Hepatic stellate cell (primary cell): ENCODE results near the gene HSDL1.

Source experiments
- DNase-seq: peaks from one replicate; pipeline ENCODE4 v3.0.0; 2011; ENCODE audit warnings: low spot score

Gene HSDL1

DNA sequence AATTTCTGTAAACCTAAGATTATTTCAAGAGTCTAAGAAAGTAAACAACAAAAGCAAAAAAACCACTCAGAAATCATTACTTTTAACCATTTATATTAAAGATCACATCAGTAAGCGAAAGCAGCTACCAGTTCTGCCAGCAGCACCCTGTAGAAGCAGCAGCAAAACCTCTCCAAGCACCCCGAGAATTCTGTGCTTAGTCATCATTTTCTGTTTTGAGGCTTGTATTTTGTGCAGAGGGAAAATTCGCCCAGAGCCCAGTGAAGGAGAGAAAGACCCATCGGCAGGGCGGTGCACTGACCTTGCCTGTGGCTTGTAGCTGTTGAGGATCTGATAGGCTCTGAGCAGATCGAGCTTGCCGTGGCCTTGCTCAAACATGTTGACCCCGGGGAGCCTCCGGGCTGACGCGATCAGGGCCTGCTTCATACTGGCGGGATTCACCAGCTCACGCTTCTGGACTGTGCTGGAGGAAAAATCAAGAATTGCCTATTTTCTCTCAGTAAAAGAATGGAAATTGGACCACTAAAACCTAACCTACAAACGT, 63.5 kb downstream of the HSDL1 start:
- DNase-seq = no peak

- DNase-seq = no peak
Observed at GRCh38 chr16:84080813-84081212, 64.2 kb downstream of the HSDL1 start.

GRCh38 chr16:84080378-84080777, 64.6 kb downstream of the HSDL1 start:
- no peak for DNase-seq

- DNase-seq = no peak
Observed at GRCh38 chr16:84079664-84080063, 65.3 kb downstream of the HSDL1 start.

DNA sequence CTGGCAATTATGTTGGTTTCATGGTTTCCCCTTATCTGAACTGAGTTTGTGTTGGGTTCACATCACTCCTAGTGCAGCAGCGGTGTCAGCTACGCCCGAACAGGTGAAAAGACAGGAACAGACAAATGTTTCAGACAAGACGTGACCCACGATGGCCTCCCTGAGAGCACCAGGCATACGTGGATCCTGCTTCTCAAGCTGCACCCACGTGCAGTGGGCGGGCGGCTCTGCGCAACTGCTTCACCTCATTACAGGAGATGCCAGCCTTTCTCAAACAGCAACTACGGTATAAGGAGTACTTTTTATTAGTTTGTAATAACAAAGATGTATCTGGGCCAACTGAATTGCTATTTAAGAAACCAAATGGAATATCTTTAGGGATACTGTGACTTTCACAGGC, 69.6 kb downstream of the HSDL1 start:
- DNase-seq = no peak

- no peak for DNase-seq
Observed at GRCh38 chr16:84074721-84075120, 70.3 kb downstream of the HSDL1 start.
